ENCODE measurements around the gene DNAI1. TPM values are rescaled to one million over a fixed set of nuclear protein-coding genes. Genes with fewer than 3 reads are reported as not detected.

DNAI1 gene
- total RNA-seq, 6 experiments from 2014 or later: not detected

- Histone ChIP-seq H3K4me1 (peaks cover 0 to 15% (median 6%) of the 10 kb centered on the region in 4 donors), H3K36me3 (no peaks in the 10 kb centered on the region), H3K27ac (no peak overlapping the region), H3K27me3 (no peaks in the 10 kb centered on the region), H3K9me3 (no peaks in the 10 kb centered on the region), H3K4me3 (no peak overlapping the region)
- DNase-seq (no peak), ATAC-seq (no peak)
- 75% methylated on average over 2 of the region's 9 CpGs for WGBS (ENCODE audit: insufficient coverage, low coverage, low lambda C conversion rate, missing lambda C conversion rate)
- intact Hi-C loops (cut with DNase I): no loop called here
- no peak for TF ChIP-seq POLR2A (IDR thresholded peaks at IDR 0.05)
- TF ChIP-seq CTCF (IDR thresholded peaks at IDR 0.05): no peak
Observed at GRCh38 chr9:34558364-34558763, 99.8 kb downstream of the DNAI1 start.

- Histone ChIP-seq H3K36me3 (no peaks in the 10 kb centered on the region), H3K9me3 (no peaks in the 10 kb centered on the region), H3K4me3 (no peak overlapping the region), H3K27ac (no peak overlapping the region), H3K4me1 (peaks cover 0 to 15% (median 6%) of the 10 kb centered on the region in 4 donors), H3K27me3 (no peaks in the 10 kb centered on the region)
- no peak for DNase-seq
- peak in 1 of 4 donors; percentile 18 for ATAC-seq
- intact Hi-C loops (cut with DNase I): no loop called here
- TF ChIP-seq POLR2A (IDR thresholded peaks at IDR 0.05) (no peak), CTCF (IDR thresholded peaks at IDR 0.05) (no peak)
- 59% methylated on average over 10 of the region's 17 CpGs for WGBS (ENCODE audit: insufficient coverage, low coverage, low lambda C conversion rate, missing lambda C conversion rate)
Observed at GRCh38 chr9:34558919-34559623, 100.5 kb downstream of the DNAI1 start.

- H3K27me3 ChIP-seq: no peaks in the 10 kb centered on the region
Observed at GRCh38 chr9:34559624-34560455, 101.2 kb downstream of the DNAI1 start.

More at GRCh38 chr9:34559624-34560455, 101.2 kb downstream of the DNAI1 start:
- Histone ChIP-seq H3K4me3 (no peak overlapping the region), H3K27ac (no peak overlapping the region), H3K9me3 (no peaks in the 10 kb centered on the region), H3K4me1 (peaks cover 0 to 15% (median 4%) of the 10 kb centered on the region in 4 donors), H3K36me3 (no peaks in the 10 kb centered on the region)
- ATAC-seq: peak; percentile 33 to 62 (median 54)
- 8% methylated on average over 11 of the region's 21 CpGs for WGBS (ENCODE audit: insufficient coverage, low coverage, low lambda C conversion rate, missing lambda C conversion rate)
- TF ChIP-seq POLR2A (IDR thresholded peaks at IDR 0.05): no peak
- no peak for TF ChIP-seq CTCF (IDR thresholded peaks at IDR 0.05)
- DNase-seq: peak in 2 of 3 donors; percentile 10 to 64
- intact Hi-C loops (cut with DNase I): no loop called here
